A673 (cell line): Measurements from ENCODE around the gene JMJD1C. TPM values are rescaled to one million over a fixed set of nuclear protein-coding genes. Genes with fewer than 3 reads are reported as not detected.

Experiments used
- BruUV-seq: library from RNA; stranded (reverse); fragments of 400-500 nt; replicated peaks from 2 replicates; lab custom pipeline; 2021; lab: Mats Ljungman, UMichigan
- CTCF ChIA-PET: fragments of 300-600 bp; sonication (Branson Sonifier 250); formaldehyde crosslinking; loops from one replicate; lab custom pipeline; 2022; ENCODE audit warnings: antibody characterized with exemption; lab: Charles Lee
- POLR2A ChIA-PET: fragments of 300-600 bp; sonication (Branson Sonifier 250); formaldehyde crosslinking; loops from one replicate; lab custom pipeline; 2022; ENCODE audit warnings: antibody characterized with exemption; ENCODE audit not compliant: low non-redundant PET; lab: Charles Lee
- DNase-seq: peaks from one replicate; pipeline ENCODE4 v3.0.0-alpha.2; 2015; ENCODE audit warnings: low spot score
- H3K27ac ChIP-seq: fragments of 200-600 bp; sonication (generic); 2 replicates; pipeline ENCODE4 v1.5.1; 2016; ENCODE audit warnings: mixed run types, low read depth, mild to moderate bottlenecking, mixed read lengths, antibody characterized with exemption, low read length; ENCODE audit not compliant: poor library complexity, severe bottlenecking
- H3K27me3 ChIP-seq: fragments of 200-600 bp; sonication (generic); replicated peaks from 2 replicates; pipeline ENCODE4 v1.6.1; 2017; ENCODE audit warnings: mixed run types, low read depth, mild to moderate bottlenecking, mixed read lengths, antibody characterized with exemption, low read length; ENCODE audit not compliant: insufficient read depth, poor library complexity
- H3K36me3 ChIP-seq: fragments of 200-600 bp; sonication (generic); 2 replicates; pipeline ENCODE4 v1.6.1; 2016; ENCODE audit warnings: mixed run types, mild to moderate bottlenecking, mixed read lengths, antibody characterized with exemption, low read length; ENCODE audit not compliant: insufficient read depth, poor library complexity, severe bottlenecking
- H3K4me1 ChIP-seq: fragments of 200-600 bp; sonication (generic); 2 replicates; pipeline ENCODE4 v1.6.1; 2017; ENCODE audit warnings: mixed run types, mild to moderate bottlenecking, mixed read lengths, antibody characterized with exemption, low read length; ENCODE audit not compliant: insufficient read depth, poor library complexity, severe bottlenecking
- H3K4me3 ChIP-seq: fragments of 200-600 bp; sonication (generic); 2 replicates; pipeline ENCODE4 v1.5.1; 2016; ENCODE audit warnings: low read depth, mixed run types, mild to moderate bottlenecking, mixed read lengths, low read length; ENCODE audit not compliant: poor library complexity, severe bottlenecking
- H3K9me3 ChIP-seq: fragments of 200-600 bp; sonication (generic); 2 replicates; pipeline ENCODE4 v1.6.1; 2016; ENCODE audit warnings: mixed run types, low read depth, mild to moderate bottlenecking, mixed read lengths, antibody characterized with exemption, low read length; ENCODE audit not compliant: poor library complexity, severe bottlenecking
- EZH2 ChIP-seq: fragments of 200-600 bp; sonication (generic); IDR thresholded peaks from 2 replicates; pipeline ENCODE4 v1.6.1; 2017; ENCODE audit warnings: borderline replicate concordance, low read depth, mild to moderate bottlenecking, mixed read lengths, antibody characterized with exemption, low read length; ENCODE audit not compliant: poor library complexity, severe bottlenecking
- intact Hi-C: fragments of 100-400 bp; cut with micrococcal nuclease; formaldehyde crosslinking; loops from one replicate; pipeline ENCODE4 v1.10.0; 2022; ENCODE audit not compliant: unreplicated experiment
- total RNA-seq: library from RNA; stranded (reverse); gene quantifications from 2 replicates; pipeline ENCODE4 v1.2.3, GENCODE V29; 2021
- TF ChIP-seq, protein P1 (sequence below): fragments of 300-800, 200-600 bp; sonication (generic); conservative IDR thresholded peaks from 2 replicates; pipeline ENCODE4 v1.5.1; 2017; ENCODE audit warnings: low read depth, mild to moderate bottlenecking, antibody characterized with exemption, low read length, moderate library complexity, mixed read lengths

The JMJD1C gene
- total RNA-seq, 1 experiment from 2014 or later, result 71.4 TPM

DNA sequence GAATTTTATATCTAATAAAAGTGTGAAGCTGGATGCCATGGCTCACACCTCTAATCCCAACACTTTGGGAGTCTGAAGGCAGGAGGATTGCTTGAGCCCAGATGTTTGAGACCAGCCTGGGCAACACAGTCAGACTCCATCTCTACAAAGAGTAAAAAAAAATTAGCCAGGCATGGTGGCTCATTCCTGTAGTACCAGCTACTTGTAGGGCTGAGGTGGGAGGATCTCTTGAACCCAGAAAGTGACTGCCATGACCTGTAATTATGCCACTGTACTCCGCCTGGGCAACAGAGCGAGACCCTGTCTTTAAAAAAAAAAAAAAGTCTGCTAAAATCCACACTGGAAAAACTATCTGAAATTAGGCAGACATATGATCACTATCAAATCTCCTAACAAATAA lies 7.6 kb downstream of the JMJD1C start:
- intact Hi-C loops, result no loop called here
- H3K27me3 ChIP-seq, result no peaks in the 10 kb centered on the region
- ChIA-PET CTCF (no interaction called here), POLR2A (no interaction called here)
- no TSS peak for BruUV-seq
- peaks cover 33% of the 10 kb centered on the region for H3K4me1 ChIP-seq
- H3K4me3 ChIP-seq, result no peak overlapping the region
- TF ChIP-seq, protein P1, sequence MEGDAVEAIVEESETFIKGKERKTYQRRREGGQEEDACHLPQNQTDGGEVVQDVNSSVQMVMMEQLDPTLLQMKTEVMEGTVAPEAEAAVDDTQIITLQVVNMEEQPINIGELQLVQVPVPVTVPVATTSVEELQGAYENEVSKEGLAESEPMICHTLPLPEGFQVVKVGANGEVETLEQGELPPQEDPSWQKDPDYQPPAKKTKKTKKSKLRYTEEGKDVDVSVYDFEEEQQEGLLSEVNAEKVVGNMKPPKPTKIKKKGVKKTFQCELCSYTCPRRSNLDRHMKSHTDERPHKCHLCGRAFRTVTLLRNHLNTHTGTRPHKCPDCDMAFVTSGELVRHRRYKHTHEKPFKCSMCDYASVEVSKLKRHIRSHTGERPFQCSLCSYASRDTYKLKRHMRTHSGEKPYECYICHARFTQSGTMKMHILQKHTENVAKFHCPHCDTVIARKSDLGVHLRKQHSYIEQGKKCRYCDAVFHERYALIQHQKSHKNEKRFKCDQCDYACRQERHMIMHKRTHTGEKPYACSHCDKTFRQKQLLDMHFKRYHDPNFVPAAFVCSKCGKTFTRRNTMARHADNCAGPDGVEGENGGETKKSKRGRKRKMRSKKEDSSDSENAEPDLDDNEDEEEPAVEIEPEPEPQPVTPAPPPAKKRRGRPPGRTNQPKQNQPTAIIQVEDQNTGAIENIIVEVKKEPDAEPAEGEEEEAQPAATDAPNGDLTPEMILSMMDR, result no peak
- no peak for TF ChIP-seq EZH2
- H3K9me3 ChIP-seq, result no peaks in the 10 kb centered on the region
- H3K27ac ChIP-seq, result no peak overlapping the region
- no peak for DNase-seq
- no peaks in the 10 kb centered on the region for H3K36me3 ChIP-seq

- Histone ChIP-seq H3K4me1 (peaks cover 33% of the 10 kb centered on the region), H3K27ac (no peak overlapping the region), H3K9me3 (no peaks in the 10 kb centered on the region), H3K4me3 (no peak overlapping the region), H3K27me3 (no peaks in the 10 kb centered on the region), H3K36me3 (no peaks in the 10 kb centered on the region)
- POLR2A ChIA-PET, result no interaction called here
- TF ChIP-seq EZH2, result no peak
- TF ChIP-seq, protein P1, result no peak
- no TSS peak for BruUV-seq
- CTCF ChIA-PET, result no interaction called here
- intact Hi-C loops, result no loop called here
- no peak for DNase-seq
These were observed 8.2 kb downstream of the JMJD1C start for GRCh38 chr10:63457594-63457993.

DNA sequence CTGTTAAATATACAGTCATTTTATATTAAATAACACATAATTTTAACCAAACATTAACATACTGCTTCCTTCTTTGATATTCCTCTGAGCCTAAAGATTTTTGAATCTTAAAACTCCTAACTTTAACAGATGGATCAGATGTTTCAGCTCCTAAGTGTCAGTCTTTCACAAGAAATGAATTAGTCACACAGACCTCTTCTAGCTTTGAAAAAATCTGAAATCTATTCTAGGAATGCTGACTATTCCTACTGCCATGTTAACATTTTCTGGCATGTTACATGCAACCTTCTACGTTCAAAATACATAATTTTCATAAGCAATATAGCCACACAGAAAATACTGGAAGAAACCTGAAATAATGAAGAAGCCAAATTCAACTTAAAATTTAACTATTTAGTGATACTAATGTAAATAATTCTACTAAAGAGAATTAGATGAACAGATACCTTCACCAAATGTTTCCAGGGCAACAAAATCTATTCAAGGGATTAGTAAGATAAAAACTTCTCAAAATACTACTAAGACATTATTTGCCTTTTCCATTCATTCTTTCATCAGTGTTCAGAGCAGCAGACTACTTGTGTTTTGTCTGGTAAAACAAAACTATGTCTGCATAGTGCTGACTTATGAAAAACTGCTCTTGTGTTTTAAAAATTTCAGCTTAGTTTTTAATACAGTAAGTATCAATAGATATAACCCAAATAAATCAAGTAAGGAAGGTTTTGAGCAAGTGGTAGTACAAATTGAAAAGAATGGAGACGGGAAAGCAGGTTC lies 9.2 kb downstream of the JMJD1C start:
- ChIA-PET CTCF (no interaction called here), POLR2A (no interaction called here)
- no peak overlapping the region for H3K4me3 ChIP-seq
- H3K27ac ChIP-seq, result no peak overlapping the region
- BruUV-seq, result no TSS peak
- no peaks in the 10 kb centered on the region for H3K9me3 ChIP-seq
- intact Hi-C loops, result no loop called here
- TF ChIP-seq, protein P1, result no peak
- TF ChIP-seq EZH2, result no peak
- peaks cover 33% of the 10 kb centered on the region for H3K4me1 ChIP-seq
- H3K27me3 ChIP-seq, result no peaks in the 10 kb centered on the region
- no peak for DNase-seq
- H3K36me3 ChIP-seq, result no peaks in the 10 kb centered on the region
